Lower leg skin (tissue), 4 donors: Measurements from ENCODE around the gene TMEM161B. TPM values are rescaled to one million over a fixed set of nuclear protein-coding genes. Genes with fewer than 3 reads are reported as not detected.
"Not testable (repeated sequence)": the region's sequence is repeated elsewhere in the genome, so short reads cannot be mapped to it uniquely, and the experiment has no call there.

Experiments
- DNase-seq, 2 donors: peaks; one replicate each; pipeline ENCODE4 v3.0.0-alpha.2; 2019; ENCODE audit warnings: low spot score in 2 of 2
- H3K4me3 ChIP-seq: fragments of 200-600 bp; sonication (generic); 2 replicates; pipeline ENCODE4 v1.5.1; 2017; ENCODE audit warnings: mild to moderate bottlenecking, low read depth; ENCODE audit not compliant: poor library complexity, severe bottlenecking
- POLR2A ChIP-seq, 2 donors: fragments of 450-650 bp; IDR thresholded peaks; one replicate each; pipeline ENCODE4 v1.6.1; 2016 to 2017; ENCODE audit warnings: antibody characterized with exemption in 2 of 2, mild to moderate bottlenecking in 1 of 2, moderate library complexity in 1 of 2
- WGBS, 2 donors: methylation state at CpG; one replicate each; pipeline ENCODE4 v1.1.5; 2018; 5-methylcytosine and 5-hydroxymethylcytosine counted together
- intact Hi-C: fragments of 100-400 bp; cut with DNase I; formaldehyde crosslinking; loops from one replicate; pipeline ENCODE4 v1.15.0; 2023; ENCODE audit warnings: low total_unique reads
- total RNA-seq, 4 donors: library from RNA; depleted of rRNA; stranded (reverse); fragments of >200 nt; gene quantifications; one replicate each; pipeline ENCODE4 v1.1.0, GENCODE V29; 2016
- TF ChIP-seq, protein P1 (sequence below), 3 donors: fragments of 450-650 bp; IDR thresholded peaks; one replicate each; pipeline ENCODE4 v1.5.1; 2016; ENCODE audit warnings: antibody characterized with exemption in 3 of 3, mild to moderate bottlenecking in 3 of 3, moderate library complexity in 2 of 3

Gene TMEM161B
- total RNA-seq, 4 donors from 2014 or later: 9.1 to 14.1 (median 10.2) TPM

DNA sequence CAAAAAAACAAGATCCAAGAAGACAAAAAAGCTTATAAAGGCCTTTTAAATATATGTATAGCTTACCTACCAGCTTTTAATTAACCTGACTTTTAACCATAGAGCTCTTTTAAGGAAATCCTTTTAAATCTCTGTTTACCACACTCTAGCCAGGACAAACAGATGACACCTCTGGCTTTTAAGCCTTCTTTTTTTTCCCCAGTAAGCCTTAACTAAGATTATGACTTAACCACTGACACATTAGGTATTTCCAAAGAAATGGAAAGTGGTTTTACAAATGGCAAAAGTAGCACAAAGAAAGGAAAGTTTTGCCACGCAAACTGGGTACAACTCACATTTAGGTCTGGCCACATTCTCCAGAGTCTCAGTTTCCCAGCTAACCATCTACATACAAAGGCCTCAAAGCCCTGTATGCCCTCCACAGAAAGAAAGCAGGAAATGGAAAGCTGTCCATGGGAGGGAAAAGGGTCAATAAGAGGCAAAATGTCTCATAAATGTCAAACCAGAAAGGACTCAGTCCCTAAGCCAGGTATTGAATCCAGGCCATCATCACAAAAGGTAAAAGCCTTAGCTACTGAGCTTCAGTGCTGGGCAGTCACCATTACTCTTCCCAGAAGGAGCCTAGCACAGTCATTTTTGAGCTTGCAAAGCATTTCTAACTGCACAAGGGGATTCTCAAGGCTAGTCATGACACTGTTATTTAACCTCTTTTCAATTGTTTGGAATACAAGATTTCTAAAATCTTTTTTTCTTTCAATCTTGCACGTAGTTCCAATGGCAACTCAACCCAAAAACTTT lies 19.7 kb downstream of the TMEM161B start:
- TF ChIP-seq, protein P1, sequence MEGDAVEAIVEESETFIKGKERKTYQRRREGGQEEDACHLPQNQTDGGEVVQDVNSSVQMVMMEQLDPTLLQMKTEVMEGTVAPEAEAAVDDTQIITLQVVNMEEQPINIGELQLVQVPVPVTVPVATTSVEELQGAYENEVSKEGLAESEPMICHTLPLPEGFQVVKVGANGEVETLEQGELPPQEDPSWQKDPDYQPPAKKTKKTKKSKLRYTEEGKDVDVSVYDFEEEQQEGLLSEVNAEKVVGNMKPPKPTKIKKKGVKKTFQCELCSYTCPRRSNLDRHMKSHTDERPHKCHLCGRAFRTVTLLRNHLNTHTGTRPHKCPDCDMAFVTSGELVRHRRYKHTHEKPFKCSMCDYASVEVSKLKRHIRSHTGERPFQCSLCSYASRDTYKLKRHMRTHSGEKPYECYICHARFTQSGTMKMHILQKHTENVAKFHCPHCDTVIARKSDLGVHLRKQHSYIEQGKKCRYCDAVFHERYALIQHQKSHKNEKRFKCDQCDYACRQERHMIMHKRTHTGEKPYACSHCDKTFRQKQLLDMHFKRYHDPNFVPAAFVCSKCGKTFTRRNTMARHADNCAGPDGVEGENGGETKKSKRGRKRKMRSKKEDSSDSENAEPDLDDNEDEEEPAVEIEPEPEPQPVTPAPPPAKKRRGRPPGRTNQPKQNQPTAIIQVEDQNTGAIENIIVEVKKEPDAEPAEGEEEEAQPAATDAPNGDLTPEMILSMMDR (IDR thresholded peaks at IDR 0.05): no peak
- TF ChIP-seq POLR2A (IDR thresholded peaks at IDR 0.05): no peak
- 98 to 100% methylated on average over 2 of the region's 2 CpGs for WGBS, 2 donors
- DNase-seq: no peak

DNA sequence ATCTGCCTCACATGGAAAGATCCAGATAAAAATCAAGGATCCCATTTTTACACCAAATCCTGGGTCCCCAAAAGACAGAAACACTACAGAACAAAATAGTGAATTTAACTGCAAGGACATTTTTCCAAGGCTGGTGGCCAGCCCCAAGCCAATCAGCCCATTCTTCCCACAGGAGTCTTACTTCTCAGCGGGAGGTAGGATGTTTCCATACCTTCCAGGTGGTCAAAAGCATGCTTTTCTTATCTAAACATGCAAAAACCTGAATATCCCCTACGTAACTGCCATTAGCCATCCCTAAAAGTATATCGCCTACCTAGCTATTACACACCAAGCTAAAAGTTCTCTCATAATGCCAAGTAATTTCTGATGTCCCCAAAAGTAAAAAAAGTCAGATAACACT lies 20.6 kb downstream of the TMEM161B start:
- H3K4me3 ChIP-seq: no peak overlapping the region
- no peak for TF ChIP-seq POLR2A (IDR thresholded peaks at IDR 0.05)
- TF ChIP-seq, protein P1 (IDR thresholded peaks at IDR 0.05): no peak
- WGBS, 2 donors: 92 to 94% methylated on average over 3 of the region's 3 CpGs
- no peak for DNase-seq
- intact Hi-C loops: no loop called here

More for the DNA sequence above, 19.7 kb downstream of the TMEM161B start:
- intact Hi-C loops: no loop called here
- no peak overlapping the region for H3K4me3 ChIP-seq

DNA sequence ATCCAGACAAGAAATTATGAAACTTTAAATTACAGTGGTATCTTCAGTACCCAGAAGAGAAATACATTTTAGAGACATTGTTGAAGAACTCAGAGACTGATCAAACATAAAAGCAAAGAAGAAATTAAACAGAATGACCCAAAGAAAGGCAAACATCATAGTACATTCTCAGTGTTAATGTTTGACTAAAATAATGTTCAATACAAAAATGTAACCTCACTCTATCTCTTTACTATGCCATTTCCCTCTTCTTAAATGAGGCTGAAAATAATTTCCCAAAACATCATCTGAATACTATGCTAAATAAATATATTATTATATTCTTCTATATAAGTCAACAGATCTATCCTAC lies 22.8 kb downstream of the TMEM161B start:
- no peak for TF ChIP-seq POLR2A (IDR thresholded peaks at IDR 0.05)
- no peak overlapping the region for H3K4me3 ChIP-seq
- intact Hi-C loops: no loop called here
- DNase-seq: no peak

DNA sequence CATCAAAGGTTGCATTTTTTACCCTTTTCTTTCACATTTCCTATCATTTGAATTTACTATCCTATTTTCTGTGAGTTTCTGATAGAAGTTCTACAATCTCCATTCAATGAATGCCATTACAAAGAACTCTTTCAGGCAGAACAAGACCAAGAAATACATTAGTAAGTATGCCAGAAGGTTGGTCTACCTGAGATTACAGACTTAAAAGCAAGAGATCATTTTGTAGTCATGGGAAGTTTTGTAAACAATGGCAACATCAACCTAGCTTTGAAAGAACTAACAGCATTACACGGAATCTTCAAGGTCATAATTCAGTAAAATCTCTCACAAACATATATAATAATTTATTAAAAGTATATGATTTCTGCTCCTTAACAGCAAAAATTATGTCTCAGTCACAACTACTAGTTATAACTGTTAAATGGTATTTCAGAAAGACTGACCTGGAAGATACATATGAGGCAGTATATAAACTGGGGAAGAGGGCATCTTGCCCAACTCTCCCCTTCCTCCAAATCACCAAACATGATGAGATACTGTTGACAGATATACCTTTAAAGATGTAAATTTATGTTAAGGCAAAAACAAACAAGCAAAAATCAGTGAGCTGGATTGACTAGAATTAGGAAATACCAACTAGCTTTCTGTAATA lies 23.3 kb downstream of the TMEM161B start:
- no peak for TF ChIP-seq POLR2A (IDR thresholded peaks at IDR 0.05)
- TF ChIP-seq, protein P1 (IDR thresholded peaks at IDR 0.05): no peak
- intact Hi-C loops: no loop called here
- DNase-seq: no peak
- no peak overlapping the region for H3K4me3 ChIP-seq
- 92 to 94% methylated on average over 1 of the region's 1 CpG for WGBS, 2 donors

DNA sequence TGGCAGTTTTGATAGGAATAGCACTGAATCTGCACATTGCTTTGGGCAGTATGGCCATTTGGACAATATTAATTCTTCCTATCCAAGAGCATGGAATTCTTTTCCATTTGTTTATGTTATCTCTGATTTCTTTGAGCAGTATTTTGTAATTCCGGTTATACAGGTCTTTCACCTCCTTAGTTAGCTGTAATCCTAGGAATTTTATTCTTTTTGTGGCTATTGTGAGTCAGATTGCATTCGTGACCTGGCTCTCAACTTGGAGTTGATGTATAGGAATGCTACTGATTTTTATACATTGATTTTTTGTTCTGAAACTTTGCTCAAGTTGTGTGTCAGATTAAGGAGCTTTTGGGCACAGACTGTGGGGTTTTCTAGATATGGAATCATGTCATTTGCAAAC lies 24.0 kb downstream of the TMEM161B start:
- no peak overlapping the region for H3K4me3 ChIP-seq
- no peak for DNase-seq
- TF ChIP-seq POLR2A (IDR thresholded peaks at IDR 0.05): no peak
- TF ChIP-seq, protein P1 (IDR thresholded peaks at IDR 0.05): no peak
- WGBS, 2 donors: 66 to 81% methylated on average over 2 of the region's 2 CpGs
- intact Hi-C loops: no loop called here

DNA sequence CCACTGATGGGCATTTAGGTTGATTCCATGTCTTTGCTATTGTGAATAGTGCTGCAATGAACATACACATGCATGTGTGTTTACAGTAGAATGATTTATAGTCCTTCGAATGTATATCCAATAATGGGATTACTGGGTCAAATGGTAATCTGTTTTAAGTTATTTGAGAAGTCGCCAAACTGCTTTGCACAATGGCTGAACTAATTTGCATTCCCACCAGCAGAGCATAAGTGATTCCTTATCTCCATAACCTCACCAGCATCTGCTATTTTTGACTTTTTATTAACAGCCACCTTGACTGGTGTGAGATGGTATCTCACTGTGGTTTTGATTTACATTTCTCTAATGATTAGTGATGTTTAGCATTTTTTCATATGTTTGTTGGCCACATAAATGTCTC lies 25.2 kb downstream of the TMEM161B start:
- intact Hi-C loops, DNase-seq, H3K4me3 ChIP-seq: not testable (repeated sequence)
- WGBS, 2 donors: 74 to 79% methylated on average over 2 of the region's 2 CpGs
